GM12892 (cell line): ENCODE data around the gene C3orf20.
A peak's percentile ranks its signal among the peaks of the same experiment; 100 is the strongest.

Experiments
- DNase-seq: peaks from one replicate; pipeline ENCODE4 v3.0.0; 2011; ENCODE audit not compliant: insufficient read length
- FAIRE-seq: peaks from 2 replicates; lab custom pipeline; 2011; peaks lifted over from hg19 to GRCh38; lab: Jason Lieb, UNC
- POLR2A ChIP-seq: IDR thresholded peaks from 2 replicates; pipeline ENCODE4 v1.6.1; 2011; ENCODE audit warnings: low read depth, low read length, control low read depth
- POLR2AphosphoS5 ChIP-seq: IDR thresholded peaks from 2 replicates; pipeline ENCODE4 v1.6.1; 2011; ENCODE audit warnings: low read depth, low read length, control low read depth
- TAF1 ChIP-seq: IDR thresholded peaks from 2 replicates; pipeline ENCODE4 v1.6.1; 2011; ENCODE audit warnings: low read depth, mild to moderate bottlenecking, control low read depth, low read length, borderline replicate concordance

Gene C3orf20

DNA sequence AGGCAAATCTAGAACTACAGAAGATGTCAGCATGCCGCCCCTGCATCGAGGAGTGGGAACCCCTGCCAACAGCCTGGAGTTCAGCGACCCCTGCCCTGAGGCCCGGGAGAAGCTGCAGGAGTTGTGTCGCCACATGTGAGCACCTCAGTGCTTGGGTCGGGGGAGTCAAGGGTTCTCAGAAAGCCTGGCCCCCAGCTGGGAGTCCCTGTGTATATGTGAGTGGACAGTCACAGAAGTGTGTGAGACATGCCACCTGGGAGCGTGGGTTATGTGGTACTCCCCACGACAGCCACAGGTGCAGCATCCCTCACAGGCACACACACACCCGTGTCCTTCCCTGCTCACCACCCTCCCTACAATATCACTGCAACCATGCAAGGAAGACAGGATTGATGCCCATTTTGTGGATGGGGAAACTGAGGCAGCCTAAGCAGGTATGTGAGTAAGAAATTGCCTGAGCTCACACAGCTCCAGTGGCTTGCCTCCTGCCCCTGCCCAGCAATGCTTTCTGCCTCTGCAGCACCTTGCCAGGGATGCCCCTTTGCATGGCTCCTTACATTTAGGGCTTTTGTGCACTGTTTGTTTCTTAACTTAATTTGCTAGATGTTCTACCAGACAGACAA is 28.3 kb downstream of the C3orf20 start:
- no peak for DNase-seq
- FAIRE-seq = no peak
- TF ChIP-seq POLR2A = no peak
- no peak for TF ChIP-seq POLR2AphosphoS5
- no peak for TF ChIP-seq TAF1

DNA sequence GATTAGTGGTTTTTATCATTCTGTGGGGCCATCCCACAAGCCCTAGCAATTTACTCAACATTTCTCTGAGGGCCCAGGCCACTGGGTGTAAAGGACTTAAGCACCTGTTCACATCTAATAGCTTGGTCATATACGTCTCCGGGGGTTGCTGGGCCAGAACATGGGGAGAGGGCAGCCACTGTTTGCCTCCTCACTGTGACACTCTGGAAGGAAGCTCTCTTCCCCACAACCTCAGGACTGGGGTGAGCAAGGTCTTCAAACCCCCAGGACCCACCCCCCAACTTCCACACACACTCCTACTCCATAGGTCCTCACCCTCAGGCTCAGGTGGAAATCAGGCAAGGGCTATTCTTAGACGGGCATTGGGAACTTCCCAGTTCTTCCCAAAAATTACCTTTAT is 28.9 kb downstream of the C3orf20 start:
- TF ChIP-seq TAF1 (no peak), POLR2A (no peak), POLR2AphosphoS5 (no peak)
- FAIRE-seq = no peak

GRCh38 chr3:14706096-14706495 is 31.2 kb downstream of the C3orf20 start:
- DNase-seq (no peak), FAIRE-seq (no peak)
- TF ChIP-seq POLR2AphosphoS5 = no peak
- TF ChIP-seq TAF1 = no peak
- TF ChIP-seq POLR2A = no peak

More for the DNA sequence above, 28.9 kb downstream of the C3orf20 start:
- no peak for DNase-seq

- no peak for FAIRE-seq
- no peak for DNase-seq
- no peak for TF ChIP-seq TAF1
- TF ChIP-seq POLR2A = no peak
- TF ChIP-seq POLR2AphosphoS5 = no peak
Measured at GRCh38 chr3:14716591-14716990, 41.6 kb downstream of the C3orf20 start.

DNA sequence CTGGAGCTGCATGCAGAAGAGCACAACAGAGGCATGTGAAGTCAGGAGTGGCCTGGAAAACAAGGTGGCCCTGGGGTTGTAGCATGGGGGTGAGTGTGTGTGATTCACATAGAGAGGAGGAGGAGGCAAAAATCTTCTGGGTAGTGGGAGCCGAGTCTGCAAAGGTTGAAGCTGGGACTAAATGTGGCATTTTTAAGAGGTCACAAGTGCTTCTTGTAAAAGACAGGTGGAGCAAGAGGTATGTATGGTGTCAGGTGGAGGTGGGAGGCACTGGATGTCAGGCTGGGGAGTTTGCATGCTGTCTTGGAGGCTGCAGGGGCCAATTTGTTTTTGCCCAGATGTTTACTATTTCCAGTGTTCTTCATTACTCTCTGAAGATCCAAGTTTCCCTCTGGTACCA is 42.4 kb downstream of the C3orf20 start:
- no peak for TF ChIP-seq TAF1
- no peak for DNase-seq
- no peak for FAIRE-seq

DNA sequence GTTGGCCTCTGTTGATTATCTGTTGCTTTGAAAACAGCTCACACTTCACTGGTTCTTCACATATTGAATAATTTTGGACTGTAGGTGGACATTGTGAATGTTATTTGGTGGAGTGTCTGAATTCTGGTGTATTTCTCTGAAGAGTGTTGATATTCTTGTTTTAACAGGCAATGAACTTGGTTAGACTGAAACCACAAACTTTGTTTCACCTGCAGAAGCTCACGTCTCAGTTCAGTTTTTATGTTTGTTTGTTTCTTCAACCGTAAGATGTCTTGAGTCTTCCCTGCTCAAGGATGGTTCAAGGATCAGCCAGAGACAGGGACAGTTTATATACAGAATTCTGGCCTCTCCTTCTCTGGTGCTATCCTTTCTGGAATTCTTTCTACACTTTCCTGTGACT is 43.6 kb downstream of the C3orf20 start:
- no peak for TF ChIP-seq TAF1
- TF ChIP-seq POLR2A = no peak
- TF ChIP-seq POLR2AphosphoS5 = no peak
- DNase-seq (no peak), FAIRE-seq (peak; percentile 88)

DNA sequence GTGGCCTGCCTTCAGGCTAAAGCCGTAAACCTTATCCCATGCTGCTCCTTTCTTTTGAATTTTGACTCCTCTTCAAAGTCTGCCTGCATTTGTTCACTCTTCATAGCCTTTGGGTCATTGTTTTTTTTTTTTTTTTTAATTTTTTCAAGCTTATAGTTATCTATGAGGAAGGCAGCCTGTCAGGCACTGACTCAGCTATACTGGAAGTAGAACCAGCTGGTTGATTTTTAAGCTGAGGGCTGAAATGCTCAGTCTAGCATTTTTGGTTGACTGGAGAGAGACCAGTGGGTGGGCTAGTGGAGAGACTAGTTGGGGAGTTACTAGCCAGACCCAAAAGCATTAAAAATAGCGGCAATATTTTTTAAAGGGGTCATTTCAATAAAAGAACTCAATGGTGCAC is 44.1 kb downstream of the C3orf20 start:
- no peak for DNase-seq
- TF ChIP-seq TAF1 = no peak
- no peak for TF ChIP-seq POLR2A
- no peak for TF ChIP-seq POLR2AphosphoS5
- no peak for FAIRE-seq

GRCh38 chr3:14721126-14721864 is 46.4 kb downstream of the C3orf20 start:
- TF ChIP-seq TAF1 = no peak
- TF ChIP-seq POLR2A = no peak
- no peak for TF ChIP-seq POLR2AphosphoS5
- FAIRE-seq (peak; percentile 82), DNase-seq (no peak)

GRCh38 chr3:14725013-14725412 is 50.1 kb downstream of the C3orf20 start:
- DNase-seq = no peak
- TF ChIP-seq POLR2A (no peak), TAF1 (no peak), POLR2AphosphoS5 (no peak)
- FAIRE-seq = no peak

GRCh38 chr3:14725564-14726440 is 50.9 kb downstream of the C3orf20 start:
- FAIRE-seq (no peak), DNase-seq (no peak)
- TF ChIP-seq POLR2A (no peak), POLR2AphosphoS5 (no peak), TAF1 (no peak)

- FAIRE-seq (no peak), DNase-seq (no peak)
- TF ChIP-seq TAF1 = no peak
- no peak for TF ChIP-seq POLR2AphosphoS5
Measured at GRCh38 chr3:14726441-14726780, 51.5 kb downstream of the C3orf20 start.
